Stimulated activated CD8-positive, alpha-beta memory T cell treated with anti-CD3 and anti-CD28 coated beads, Interleukin-7, amount 100 ng/mL, for 48 hours (primary cell): ENCODE results near the gene ZNF609.
"Not testable (repeated sequence)": the region's sequence is repeated elsewhere in the genome, so short reads cannot be mapped to it uniquely, and the experiment has no call there.

Experiments
- DNase-seq, 2 donors: peaks; one replicate each; pipeline ENCODE4 v3.0.0-alpha.2; 2020; ENCODE audit warnings: low read depth in 1 of 2; ENCODE audit errors: extremely low read depth in 1 of 2

The ZNF609 gene

DNA sequence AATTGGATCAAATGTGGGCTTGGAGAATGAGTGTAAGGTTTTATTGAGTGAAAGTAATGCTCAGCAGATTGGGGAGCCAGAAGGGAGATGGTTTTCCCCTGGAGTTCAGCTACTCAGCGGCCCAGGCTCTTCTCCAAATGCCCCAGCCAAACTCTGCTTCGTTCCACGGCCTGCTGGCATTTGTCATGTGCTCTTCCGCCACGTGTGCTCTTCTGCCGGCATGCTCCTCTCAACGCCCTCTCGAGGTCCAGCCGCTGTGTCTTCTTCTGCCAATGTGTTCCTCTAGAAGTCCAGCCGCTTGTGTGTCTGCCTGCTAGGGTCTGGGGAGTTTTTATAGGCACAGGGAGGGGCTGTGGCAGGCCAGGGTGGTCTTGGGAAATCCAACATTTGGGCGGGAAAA, 158.2 kb downstream of the ZNF609 start:
- DNase-seq: no peak

- DNase-seq: no peak
These were observed 159.8 kb downstream of the ZNF609 start for GRCh38 chr15:64619880-64620839.

GRCh38 chr15:64621056-64621455, 160.7 kb downstream of the ZNF609 start:
- no peak for DNase-seq

- peak in 1 of 2 donors; percentile 26 for DNase-seq
These were observed 162.3 kb downstream of the ZNF609 start for GRCh38 chr15:64622410-64623260.

GRCh38 chr15:64623347-64623996, 163.1 kb downstream of the ZNF609 start:
- peak in 1 of 2 donors; percentile 26 for DNase-seq

GRCh38 chr15:64624242-64624641, 163.9 kb downstream of the ZNF609 start:
- no peak for DNase-seq

DNA sequence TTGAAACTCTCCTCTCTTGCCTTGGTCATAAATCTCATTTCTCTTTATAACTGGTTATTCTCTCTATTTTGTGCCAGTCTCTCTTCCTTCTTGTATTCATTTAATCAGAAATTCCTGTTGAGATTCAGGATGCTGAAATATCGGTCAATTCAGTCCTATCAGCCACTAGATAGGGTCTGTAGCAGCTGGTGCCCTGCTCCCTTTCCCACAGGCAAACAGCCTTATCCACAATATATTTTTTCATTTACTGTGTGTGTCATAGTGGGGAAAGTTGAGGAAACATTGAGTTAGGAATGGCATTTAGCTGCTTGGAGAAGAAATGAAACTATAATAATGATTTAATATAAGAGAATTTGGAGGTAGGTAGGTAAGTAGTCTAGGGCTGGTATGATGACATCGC, 168.7 kb downstream of the ZNF609 start:
- DNase-seq: no peak

- DNase-seq: no peak
These were observed 170.2 kb downstream of the ZNF609 start for GRCh38 chr15:64630396-64631107.

DNA sequence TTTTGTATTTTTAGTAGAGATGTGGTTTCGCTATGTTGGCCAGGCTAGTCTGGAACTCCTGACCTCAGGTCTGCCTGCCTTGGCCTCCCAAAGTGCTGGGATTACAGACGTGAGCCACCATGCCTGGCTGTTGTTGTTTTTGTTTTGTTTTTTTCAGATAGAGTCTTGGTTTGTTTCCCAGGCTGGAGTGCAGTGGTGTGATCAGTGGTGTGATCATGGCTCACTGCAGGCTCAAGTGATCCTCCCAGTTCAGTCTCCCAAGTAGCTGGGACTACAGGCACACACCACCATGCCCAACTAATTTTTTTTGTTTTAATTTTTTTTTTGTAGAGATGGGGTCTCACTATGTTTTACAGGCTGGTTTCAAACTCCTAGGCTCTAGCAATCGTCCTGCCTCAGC, 172.3 kb downstream of the ZNF609 start:
- DNase-seq: not testable (repeated sequence)

GRCh38 chr15:64633332-64633731, 173.0 kb downstream of the ZNF609 start:
- no peak for DNase-seq

DNA sequence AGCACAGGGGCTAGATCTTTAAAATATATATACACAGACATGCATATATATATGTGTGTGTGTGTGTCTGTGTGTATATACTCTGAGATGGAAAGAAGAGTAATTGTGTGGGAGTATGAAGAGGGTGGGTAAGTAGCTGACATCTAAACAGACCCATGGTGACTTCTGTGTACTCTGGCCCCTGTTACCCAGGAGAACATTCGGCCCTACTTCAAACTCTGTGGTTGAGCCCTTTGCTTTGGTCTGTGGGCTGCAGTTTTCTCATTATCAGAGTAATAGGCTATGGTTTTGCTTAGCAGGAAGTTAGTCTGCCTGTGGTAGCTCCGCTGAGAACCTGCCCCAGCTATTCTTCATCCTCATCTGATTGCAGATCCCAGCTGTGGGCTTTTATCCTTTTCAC, 173.6 kb downstream of the ZNF609 start:
- DNase-seq: peak; percentile 36

GRCh38 chr15:64634576-64635498, 174.5 kb downstream of the ZNF609 start:
- DNase-seq: peak in 1 of 2 donors; percentile 29

- DNase-seq: no peak
These were observed 175.4 kb downstream of the ZNF609 start for GRCh38 chr15:64635499-64636495.

DNA sequence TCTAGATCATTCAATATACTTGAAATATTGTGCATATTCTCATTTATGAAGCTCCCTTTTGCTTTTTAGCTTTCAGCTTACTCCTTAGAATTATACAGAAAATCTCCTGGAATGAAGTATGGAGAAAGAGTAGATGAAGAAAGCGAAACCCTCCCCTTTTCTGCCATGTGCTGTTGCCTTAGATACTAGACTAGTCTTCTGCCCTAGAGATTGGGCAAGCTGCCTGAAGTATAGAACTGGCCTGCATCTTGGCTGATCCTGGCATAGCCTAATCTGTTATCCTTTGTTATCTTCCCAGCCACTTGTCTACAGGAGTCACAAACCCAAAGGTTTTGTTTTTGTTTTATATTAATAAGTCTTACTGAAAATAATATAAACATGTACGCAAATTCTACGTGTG, 176.2 kb downstream of the ZNF609 start:
- DNase-seq: no peak

GRCh38 chr15:64637412-64637811, 177.0 kb downstream of the ZNF609 start:
- DNase-seq: no peak

GRCh38 chr15:64639744-64640143, 179.4 kb downstream of the ZNF609 start:
- not testable (repeated sequence) for DNase-seq

GRCh38 chr15:64640146-64640871, 179.9 kb downstream of the ZNF609 start:
- DNase-seq: no peak

- DNase-seq: no peak
These were observed 182.5 kb downstream of the ZNF609 start for GRCh38 chr15:64642875-64643274.
